ENCODE results near the gene ZDHHC6.
"Not testable (repeated sequence)": the region's sequence is repeated elsewhere in the genome, so short reads cannot be mapped to it uniquely, and the experiment has no call there.

Gene ZDHHC6

GRCh38 chr10:112388548-112388947 is 58.2 kb downstream of the ZDHHC6 start:
- DNase-seq = no peak

- DNase-seq = not testable (repeated sequence)
These were observed 58.7 kb downstream of the ZDHHC6 start for GRCh38 chr10:112388056-112388455.

GRCh38 chr10:112385201-112385600 is 61.5 kb downstream of the ZDHHC6 start:
- DNase-seq = no peak

- no peak for DNase-seq
These were observed 62.6 kb downstream of the ZDHHC6 start for GRCh38 chr10:112384141-112384540.

- DNase-seq = no peak
These were observed 63.4 kb downstream of the ZDHHC6 start for GRCh38 chr10:112383325-112383724.

GRCh38 chr10:112382515-112383235 is 64.0 kb downstream of the ZDHHC6 start:
- no peak for DNase-seq
